ENCODE measurements around the gene XPR1. TPM values are rescaled to one million over a fixed set of nuclear protein-coding genes. Genes with fewer than 3 reads are reported as not detected.
A peak's percentile ranks its signal among the peaks of the same experiment; 100 is the strongest.

Gene XPR1
- total RNA-seq, 1 experiment from 2014 or later, result 36.1 TPM

- no peaks in the 10 kb centered on the region for H3K9me3 ChIP-seq (ENCODE audit: control insufficient read depth, insufficient read depth, low read depth, low read length)
- TF ChIP-seq CTCF (IDR thresholded peaks at IDR 0.05) (peak; percentile 27; the same call in 1 of the 2 replicates), SIN3A (IDR thresholded peaks at IDR 0.05; ENCODE audit: borderline replicate concordance, insufficient read depth, low read depth, low read length) (no peak), POLR2AphosphoS5 (IDR thresholded peaks at IDR 0.05; ENCODE audit: low read depth, low read length) (no peak), TCF7L2 (IDR thresholded peaks at IDR 0.05; ENCODE audit: low read depth, low read length) (no peak)
- TF ChIP-seq, protein P1, sequence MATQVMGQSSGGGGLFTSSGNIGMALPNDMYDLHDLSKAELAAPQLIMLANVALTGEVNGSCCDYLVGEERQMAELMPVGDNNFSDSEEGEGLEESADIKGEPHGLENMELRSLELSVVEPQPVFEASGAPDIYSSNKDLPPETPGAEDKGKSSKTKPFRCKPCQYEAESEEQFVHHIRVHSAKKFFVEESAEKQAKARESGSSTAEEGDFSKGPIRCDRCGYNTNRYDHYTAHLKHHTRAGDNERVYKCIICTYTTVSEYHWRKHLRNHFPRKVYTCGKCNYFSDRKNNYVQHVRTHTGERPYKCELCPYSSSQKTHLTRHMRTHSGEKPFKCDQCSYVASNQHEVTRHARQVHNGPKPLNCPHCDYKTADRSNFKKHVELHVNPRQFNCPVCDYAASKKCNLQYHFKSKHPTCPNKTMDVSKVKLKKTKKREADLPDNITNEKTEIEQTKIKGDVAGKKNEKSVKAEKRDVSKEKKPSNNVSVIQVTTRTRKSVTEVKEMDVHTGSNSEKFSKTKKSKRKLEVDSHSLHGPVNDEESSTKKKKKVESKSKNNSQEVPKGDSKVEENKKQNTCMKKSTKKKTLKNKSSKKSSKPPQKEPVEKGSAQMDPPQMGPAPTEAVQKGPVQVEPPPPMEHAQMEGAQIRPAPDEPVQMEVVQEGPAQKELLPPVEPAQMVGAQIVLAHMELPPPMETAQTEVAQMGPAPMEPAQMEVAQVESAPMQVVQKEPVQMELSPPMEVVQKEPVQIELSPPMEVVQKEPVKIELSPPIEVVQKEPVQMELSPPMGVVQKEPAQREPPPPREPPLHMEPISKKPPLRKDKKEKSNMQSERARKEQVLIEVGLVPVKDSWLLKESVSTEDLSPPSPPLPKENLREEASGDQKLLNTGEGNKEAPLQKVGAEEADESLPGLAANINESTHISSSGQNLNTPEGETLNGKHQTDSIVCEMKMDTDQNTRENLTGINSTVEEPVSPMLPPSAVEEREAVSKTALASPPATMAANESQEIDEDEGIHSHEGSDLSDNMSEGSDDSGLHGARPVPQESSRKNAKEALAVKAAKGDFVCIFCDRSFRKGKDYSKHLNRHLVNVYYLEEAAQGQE (IDR thresholded peaks at IDR 0.05; ENCODE audit: insufficient read depth in 1 of 2, low read depth in 2 of 2, low read length in 1 of 2), result no peak
- in situ Hi-C loops (cut with HindIII; ENCODE audit: low pct_unique_long_range_greater_than_20kb, low sequenced_read_pairs) (no loop called here), intact Hi-C loops (cut with micrococcal nuclease; ENCODE audit: unreplicated experiment) (loop anchor here (5.0 kb wide), 1 partner anchor 226 kb away; no protein-coding TSS in a partner anchor)
- ChIA-PET POLR2A (no interaction called here), CTCF (no interaction called here)
- ATAC-seq, result no peak
- no peak for DNase-seq (ENCODE audit: low read depth, low spot score)
- H3K27ac ChIP-seq (ENCODE audit: low read length), result no peak overlapping the region
- no peak overlapping the region for H3K4me3 ChIP-seq (ENCODE audit: low read depth in 2 of 2, low read length in 2 of 2)
- H3K27me3 ChIP-seq (ENCODE audit: control insufficient read depth, insufficient read depth, low read length), result no peaks in the 10 kb centered on the region
- H3K36me3 ChIP-seq (ENCODE audit: control insufficient read depth, insufficient read depth, low read length), result no peaks in the 10 kb centered on the region; the same call in none of the 2 replicates
- no TSS peak for BruUV-seq (replicated peaks)
- H3K4me1 ChIP-seq (ENCODE audit: control insufficient read depth, insufficient read depth, low read length), result peaks cover 21% of the 10 kb centered on the region
These were observed 4.3 kb downstream of the XPR1 start for GRCh38 chr1:180636138-180636537.

DNA sequence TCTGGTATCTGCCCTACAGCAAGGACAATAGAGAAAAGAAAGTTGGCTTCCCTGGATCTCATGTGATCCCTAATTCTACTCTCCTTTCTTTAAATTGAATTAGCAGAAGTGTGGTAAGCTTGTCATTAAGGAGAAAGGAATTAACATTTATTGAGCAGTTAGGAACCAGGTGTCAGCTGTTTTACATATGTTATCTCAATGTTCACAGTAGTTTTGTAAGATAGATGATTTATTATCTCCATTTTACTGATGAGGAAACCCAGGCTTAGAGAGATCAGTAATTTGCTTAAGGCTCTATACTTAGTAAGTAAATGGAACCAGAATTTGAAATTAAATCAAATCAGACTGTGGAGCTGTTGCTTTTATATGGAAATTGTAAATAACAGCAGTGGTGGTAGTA lies 8.0 kb downstream of the XPR1 start:
- Histone ChIP-seq H3K36me3 (ENCODE audit: control insufficient read depth, insufficient read depth, low read length) (no peaks in the 10 kb centered on the region; the same call in 1 of the 2 replicates), H3K27me3 (ENCODE audit: control insufficient read depth, insufficient read depth, low read length) (no peaks in the 10 kb centered on the region), H3K9me3 (ENCODE audit: control insufficient read depth, insufficient read depth, low read depth, low read length) (no peaks in the 10 kb centered on the region), H3K4me1 (ENCODE audit: control insufficient read depth, insufficient read depth, low read length) (no peaks in the 10 kb centered on the region), H3K27ac (ENCODE audit: low read length) (no peak overlapping the region), H3K4me3 (ENCODE audit: low read depth in 2 of 2, low read length in 2 of 2) (no peak overlapping the region)
- ATAC-seq (no peak), DNase-seq (ENCODE audit: low read depth, low spot score) (no peak)
- in situ Hi-C loops (cut with HindIII; ENCODE audit: low pct_unique_long_range_greater_than_20kb, low sequenced_read_pairs), result no loop called here
- intact Hi-C loops (cut with micrococcal nuclease; ENCODE audit: unreplicated experiment), result loop anchor here (5.0 kb wide), 1 partner anchor 222 kb away; no protein-coding TSS in a partner anchor
- no peak for TF ChIP-seq CTCF (IDR thresholded peaks at IDR 0.05)
- TF ChIP-seq, protein P1 (IDR thresholded peaks at IDR 0.05; ENCODE audit: insufficient read depth in 1 of 2, low read depth in 2 of 2, low read length in 1 of 2), result no peak
- no peak for TF ChIP-seq POLR2AphosphoS5 (IDR thresholded peaks at IDR 0.05; ENCODE audit: low read depth, low read length)
- TF ChIP-seq TCF7L2 (IDR thresholded peaks at IDR 0.05; ENCODE audit: low read depth, low read length), result no peak
- no peak for TF ChIP-seq SIN3A (IDR thresholded peaks at IDR 0.05; ENCODE audit: borderline replicate concordance, insufficient read depth, low read depth, low read length)
- CTCF ChIA-PET, result no interaction called here
- no TSS peak for BruUV-seq (replicated peaks)
- POLR2A ChIA-PET, result no interaction called here
